ENCODE results near the gene CDC7. TPM values are rescaled to one million over a fixed set of nuclear protein-coding genes. Genes with fewer than 3 reads are reported as not detected.
A peak's percentile ranks its signal among the peaks of the same experiment; 100 is the strongest.

Gene CDC7
- total RNA-seq, 2 donors from 2014 or later: 1.1 to 3.8 TPM

GRCh38 chr1:91559838-91560565, 59.4 kb downstream of the CDC7 start:
- ATAC-seq: peak; percentile 55
- intact Hi-C loops (cut with DNase I, micrococcal nuclease): no loop called here
- no peak for DNase-seq

GRCh38 chr1:91564888-91565701, 64.4 kb downstream of the CDC7 start:
- intact Hi-C loops (cut with DNase I, micrococcal nuclease): no loop called here
- DNase-seq (no peak), ATAC-seq (no peak)

DNA sequence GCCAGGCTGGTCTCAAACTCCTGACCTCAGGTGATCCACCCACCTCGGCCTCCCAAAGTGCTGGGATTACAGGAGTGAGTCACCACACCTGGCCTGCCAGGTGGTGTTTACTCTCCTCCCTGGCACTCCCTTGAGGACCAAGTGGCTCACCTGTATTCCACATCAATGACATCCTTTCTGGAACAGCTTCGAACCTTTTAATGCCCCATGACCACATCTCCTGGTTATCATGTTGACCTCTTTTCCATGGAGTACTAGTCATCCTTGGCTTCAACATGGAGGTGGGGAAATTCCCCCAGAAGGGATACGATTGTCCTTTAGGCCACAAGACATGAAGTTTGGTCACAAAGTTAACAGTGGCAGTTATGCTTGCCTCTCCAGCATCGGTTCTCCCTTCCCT, 66.9 kb downstream of the CDC7 start:
- intact Hi-C loops (cut with DNase I, micrococcal nuclease): no loop called here
- no peak for ATAC-seq
- no peak for DNase-seq

GRCh38 chr1:91568261-91568660, 67.6 kb downstream of the CDC7 start:
- ATAC-seq (no peak), DNase-seq (no peak)
- intact Hi-C loops (cut with DNase I, micrococcal nuclease): no loop called here

DNA sequence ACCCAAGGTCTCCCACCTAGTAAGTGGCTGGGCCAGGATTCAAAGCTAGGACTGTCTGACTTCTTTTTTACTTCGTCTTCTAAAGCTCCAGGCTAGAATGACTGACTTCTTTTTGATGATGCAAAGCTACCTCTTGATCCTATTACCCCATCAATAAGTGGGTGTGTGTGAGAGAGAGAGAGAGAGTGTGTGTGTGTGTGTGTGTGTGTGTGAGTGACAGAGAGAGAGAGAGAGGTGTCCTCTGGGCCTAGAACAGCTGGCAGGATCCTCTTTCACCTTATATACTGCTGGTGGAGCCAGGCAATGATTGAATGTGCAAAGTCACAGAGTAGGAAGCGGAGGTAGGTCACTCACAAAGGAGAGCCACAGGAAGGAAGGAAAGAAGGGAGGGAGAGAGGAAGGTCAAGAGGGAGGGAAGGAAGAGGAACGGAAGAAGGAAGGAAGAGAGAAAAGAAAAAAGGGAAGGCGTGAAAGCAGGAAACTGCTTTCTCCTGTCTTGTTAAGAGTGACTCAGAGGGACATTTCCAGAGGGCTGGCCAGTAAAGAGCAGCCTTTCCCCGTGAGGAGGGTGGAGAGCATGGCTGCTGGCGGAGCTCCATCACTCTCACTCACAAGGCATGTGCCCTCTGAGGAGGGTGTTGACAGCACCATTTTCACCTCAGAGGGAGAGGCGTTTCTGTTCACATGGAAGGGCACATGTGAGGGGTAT, 68.9 kb downstream of the CDC7 start:
- peak; percentile 89 for ATAC-seq
- DNase-seq: peak; percentile 44 to 79
- intact Hi-C loops (cut with DNase I, micrococcal nuclease): no loop called here

- intact Hi-C loops (cut with DNase I, micrococcal nuclease): no loop called here
- DNase-seq (no peak), ATAC-seq (no peak)
Measured at GRCh38 chr1:91570120-91570448, 69.4 kb downstream of the CDC7 start.

- DNase-seq: no peak
- intact Hi-C loops (cut with DNase I, micrococcal nuclease): no loop called here
- no peak for ATAC-seq
Measured at GRCh38 chr1:91572044-91572443, 71.4 kb downstream of the CDC7 start.

Other genes with a start within 250 kb of the CDC7 start
- gene HFM1, start 96.0 kb upstream of the CDC7 start, total RNA-seq: under 1 TPM; 0.09 to 0.47 TPM

Data from left colon (tissue), 2 donors.